ENCODE data around the gene SP7.
"Not testable (repeated sequence)": the region's sequence is repeated elsewhere in the genome, so short reads cannot be mapped to it uniquely, and the experiment has no call there.

The SP7 gene

DNA sequence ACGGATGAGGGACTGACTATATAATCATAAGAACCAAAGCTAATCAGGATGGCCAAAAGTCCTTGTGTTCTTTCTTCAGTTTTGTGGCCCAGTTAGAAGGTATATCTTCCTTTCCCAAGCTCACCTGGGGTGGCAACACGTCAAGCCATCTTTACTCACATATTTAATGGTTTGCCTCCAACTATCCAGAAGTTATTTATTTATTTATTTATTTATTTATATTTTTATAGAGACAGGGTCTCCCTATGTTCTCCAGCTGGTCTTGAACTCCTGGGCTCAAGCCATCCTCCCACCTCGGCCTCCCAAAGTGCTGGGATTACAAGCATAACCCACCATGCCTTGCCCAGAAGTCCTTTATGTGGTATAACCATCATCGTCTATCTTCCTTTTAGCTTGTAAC is 11.8 kb upstream of the SP7 start:
- DNase-seq: no peak

GRCh38 chr12:53346491-53346890 is 10.3 kb upstream of the SP7 start:
- DNase-seq: no peak

- DNase-seq: peak in 1 of 51 donors; percentile 29
Measured at GRCh38 chr12:53345486-53346188, 9.5 kb upstream of the SP7 start.

DNA sequence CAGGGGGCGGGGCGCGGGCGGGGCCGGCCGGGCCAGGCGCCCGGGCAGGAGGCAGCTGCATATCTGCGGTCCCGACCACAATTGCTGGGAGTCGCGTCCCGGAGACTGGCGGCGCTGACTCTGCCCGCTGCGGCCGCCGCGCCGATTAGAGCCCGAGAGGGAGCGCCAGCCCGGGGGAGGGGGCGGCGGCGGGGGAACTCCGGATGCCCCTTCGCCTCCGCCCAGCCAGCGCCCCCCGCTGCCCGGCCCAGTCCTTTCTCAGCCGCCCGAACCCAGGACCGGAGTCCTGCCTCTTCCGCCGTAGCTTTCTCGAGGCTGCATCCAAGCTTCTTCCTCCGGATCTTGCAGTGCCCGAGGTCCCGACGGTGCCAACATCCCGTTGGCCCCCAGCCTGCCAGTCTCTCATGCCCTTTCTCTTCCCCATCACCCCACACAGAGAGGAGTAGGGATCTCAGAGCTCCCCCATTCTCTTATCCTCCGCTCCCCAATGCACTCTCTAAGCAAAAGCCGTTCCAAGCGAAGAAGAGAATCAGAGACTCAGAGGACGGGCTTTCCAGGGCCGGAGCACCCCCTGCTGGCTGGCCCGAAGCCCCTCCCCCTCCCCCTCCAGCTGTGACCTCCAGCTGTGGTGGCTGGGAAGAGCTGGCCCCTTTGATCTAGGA is 8.8 kb upstream of the SP7 start:
- DNase-seq: peak in 50 of 51 donors; percentile 21 to 90 (median 68)

GRCh38 chr12:53344487-53344823 is 8.3 kb upstream of the SP7 start:
- no peak for DNase-seq

- no peak for DNase-seq
Measured at GRCh38 chr12:53343969-53344368, 7.8 kb upstream of the SP7 start.

DNA sequence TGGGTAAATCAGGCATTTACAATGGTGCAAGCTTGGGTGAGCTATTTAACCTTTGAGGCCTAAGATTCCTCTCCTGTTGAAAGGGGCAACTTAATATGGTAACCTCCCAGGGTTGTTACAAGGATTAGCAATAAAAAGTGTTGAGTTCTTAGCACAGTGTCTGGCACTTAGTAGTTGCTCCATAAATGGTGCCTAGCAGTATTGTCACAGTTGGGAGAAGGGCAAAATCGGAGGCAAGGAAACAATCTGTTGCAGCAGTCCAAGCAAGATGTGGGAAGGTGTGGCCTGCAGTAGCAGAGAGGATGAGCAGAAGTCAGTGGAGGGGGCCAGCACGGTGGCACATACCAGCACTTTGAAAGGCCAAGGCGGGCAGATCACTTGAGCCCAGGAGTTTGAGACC is 7.3 kb upstream of the SP7 start:
- no peak for DNase-seq

DNA sequence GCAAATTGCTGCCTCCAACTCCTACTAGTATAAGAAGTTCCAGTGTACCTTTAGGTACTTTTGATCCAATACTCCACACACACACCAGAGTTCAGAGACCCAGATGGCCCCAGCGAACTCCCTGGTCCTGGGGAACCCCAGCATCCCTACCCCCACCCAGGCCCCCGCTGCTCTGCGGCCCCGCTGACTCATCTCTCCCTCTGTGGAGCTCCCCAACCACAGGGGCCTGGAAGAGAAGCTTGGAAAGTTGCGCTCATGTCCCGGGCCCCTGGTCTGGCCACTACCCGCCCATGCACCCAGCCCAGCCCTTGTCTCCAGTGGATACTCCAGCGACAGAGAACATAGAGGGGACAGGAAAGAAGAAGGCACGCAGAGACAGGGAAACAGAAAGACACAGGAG is 4.2 kb upstream of the SP7 start:
- no peak for DNase-seq

DNA sequence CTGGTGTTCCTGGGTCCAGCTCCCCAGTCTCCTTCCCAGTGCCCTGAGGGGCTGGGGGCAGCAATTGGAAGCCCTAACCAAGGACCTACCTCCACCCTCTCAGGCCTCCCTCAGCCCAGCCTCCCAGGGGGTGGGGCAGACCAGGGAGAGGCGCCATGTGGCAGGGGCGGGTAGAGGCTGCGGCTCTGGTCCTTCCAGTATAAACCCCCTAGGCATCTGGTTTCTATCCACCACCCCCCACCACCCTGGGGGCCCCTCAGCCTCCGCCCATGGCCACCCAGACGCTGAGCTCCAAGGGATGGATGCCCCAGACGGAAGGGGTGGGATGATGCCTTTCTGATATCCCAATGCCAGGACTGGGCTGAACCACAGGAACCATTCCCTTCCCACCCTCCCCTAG is 2.8 kb upstream of the SP7 start:
- no peak for DNase-seq

DNA sequence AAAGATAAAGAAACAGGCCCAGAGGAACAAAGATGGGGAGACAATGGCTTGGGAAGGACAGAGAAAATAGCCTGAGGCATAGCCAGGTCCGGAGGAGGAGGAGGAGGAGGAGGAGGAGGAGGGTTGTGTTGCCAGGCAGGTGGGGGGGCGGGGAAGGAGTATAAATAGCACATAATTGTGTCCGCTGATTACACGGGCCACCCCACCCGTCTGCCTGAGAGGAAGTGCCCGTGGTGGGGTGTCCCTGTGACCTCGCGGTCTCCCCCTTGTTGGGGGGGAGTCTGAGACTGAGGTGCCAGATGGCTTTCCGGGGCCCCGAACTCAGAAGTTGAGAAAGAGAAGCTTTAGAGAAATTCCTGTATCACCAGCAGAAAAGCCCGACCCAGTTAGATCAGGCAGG is 1.9 kb upstream of the SP7 start:
- no peak for DNase-seq

- DNase-seq: no peak
Measured at GRCh38 chr12:53334822-53335221, 1.3 kb downstream of the SP7 start.

- DNase-seq: no peak
Measured at GRCh38 chr12:53333845-53334244, 2.3 kb downstream of the SP7 start.

- DNase-seq: no peak
Measured at GRCh38 chr12:53333289-53333688, 2.9 kb downstream of the SP7 start.

DNA sequence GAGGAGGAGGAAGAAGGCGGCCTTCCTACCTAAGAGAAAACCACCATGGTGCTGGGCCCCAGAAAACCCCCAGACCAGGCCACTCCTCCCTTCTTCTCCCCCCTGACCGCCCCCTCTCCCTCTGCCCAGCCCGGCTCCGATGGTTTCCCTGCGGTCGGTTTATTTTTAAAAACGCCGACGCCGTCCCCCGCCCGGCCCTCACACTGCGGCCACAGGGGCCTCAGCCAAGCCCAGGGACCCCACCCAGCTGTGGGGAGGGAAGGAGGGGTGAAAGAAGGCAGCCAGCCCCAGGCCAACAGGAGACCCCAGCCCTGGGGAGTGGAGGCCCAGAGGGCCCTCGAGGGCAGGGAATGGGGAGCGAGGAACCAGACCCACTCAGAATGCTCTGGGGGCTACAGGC is 3.4 kb downstream of the SP7 start:
- no peak for DNase-seq

DNA sequence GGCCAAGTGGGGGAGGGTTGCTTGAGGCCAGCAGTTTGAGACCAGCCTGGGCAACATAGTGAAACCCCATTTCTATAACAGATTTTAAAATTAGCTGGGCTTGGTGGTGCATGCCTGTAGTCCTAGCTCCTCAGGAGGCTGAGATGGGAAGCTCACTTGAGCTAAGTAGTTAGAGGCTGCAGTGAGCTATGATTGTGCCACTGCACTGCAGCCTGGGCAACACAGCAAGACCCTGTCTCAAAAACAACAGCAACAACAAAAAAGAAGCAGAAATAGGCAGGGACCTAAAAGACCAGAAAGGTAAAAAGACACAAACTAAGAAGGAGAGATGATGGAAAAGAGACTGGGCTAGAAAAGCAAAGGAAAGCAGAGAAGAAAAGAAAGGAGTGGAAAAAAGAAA is 3.8 kb downstream of the SP7 start:
- not testable (repeated sequence) for DNase-seq

DNA sequence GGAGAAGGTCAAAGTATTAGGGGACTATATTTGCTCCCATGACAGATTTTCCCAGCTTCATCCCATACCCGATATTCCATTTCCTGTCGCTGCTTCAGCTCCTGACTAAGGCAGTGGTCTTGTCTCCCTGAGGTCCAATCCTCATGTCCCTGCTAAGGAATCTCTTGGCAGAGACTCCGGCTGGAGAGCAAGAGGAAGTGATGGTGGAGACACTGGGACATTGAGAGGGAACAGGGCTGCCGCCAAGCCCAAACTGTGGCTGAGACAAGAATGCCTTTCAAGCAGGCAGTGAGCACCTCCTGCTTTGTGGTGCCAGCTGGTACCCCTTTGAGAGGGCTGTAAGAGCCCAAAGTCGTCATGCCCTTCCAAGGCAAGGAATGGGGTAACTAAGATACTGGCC is 5.5 kb downstream of the SP7 start:
- DNase-seq: no peak

DNA sequence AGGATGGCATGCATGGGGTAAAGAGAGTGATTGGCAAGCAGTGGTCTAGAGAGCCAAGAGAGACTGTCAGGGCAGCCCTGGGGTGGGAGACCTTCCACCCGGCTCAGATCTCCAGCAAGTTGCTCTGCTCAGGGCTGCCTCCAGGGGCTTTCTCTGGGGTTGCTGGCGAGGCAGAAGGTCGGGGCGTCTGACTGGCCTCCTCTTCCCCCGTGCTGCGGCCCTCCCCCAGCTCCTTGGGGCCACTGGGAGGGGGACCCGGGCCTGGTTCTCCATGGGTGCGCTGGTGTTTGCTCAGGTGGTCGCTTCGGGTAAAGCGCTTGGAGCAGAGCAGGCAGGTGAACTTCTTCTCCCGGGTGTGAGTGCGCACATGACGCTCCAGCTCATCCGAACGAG is 8.1 kb downstream of the SP7 start:
- no peak for DNase-seq

GRCh38 chr12:53327435-53328042 is 8.6 kb downstream of the SP7 start:
- peak in 1 of 51 donors; percentile 8 for DNase-seq

- DNase-seq: no peak
Measured at GRCh38 chr12:53326460-53327185, 9.5 kb downstream of the SP7 start.

GRCh38 chr12:53325511-53326061 is 10.6 kb downstream of the SP7 start:
- peak in 50 of 51 donors; percentile 20 to 91 (median 73) for DNase-seq

DNA sequence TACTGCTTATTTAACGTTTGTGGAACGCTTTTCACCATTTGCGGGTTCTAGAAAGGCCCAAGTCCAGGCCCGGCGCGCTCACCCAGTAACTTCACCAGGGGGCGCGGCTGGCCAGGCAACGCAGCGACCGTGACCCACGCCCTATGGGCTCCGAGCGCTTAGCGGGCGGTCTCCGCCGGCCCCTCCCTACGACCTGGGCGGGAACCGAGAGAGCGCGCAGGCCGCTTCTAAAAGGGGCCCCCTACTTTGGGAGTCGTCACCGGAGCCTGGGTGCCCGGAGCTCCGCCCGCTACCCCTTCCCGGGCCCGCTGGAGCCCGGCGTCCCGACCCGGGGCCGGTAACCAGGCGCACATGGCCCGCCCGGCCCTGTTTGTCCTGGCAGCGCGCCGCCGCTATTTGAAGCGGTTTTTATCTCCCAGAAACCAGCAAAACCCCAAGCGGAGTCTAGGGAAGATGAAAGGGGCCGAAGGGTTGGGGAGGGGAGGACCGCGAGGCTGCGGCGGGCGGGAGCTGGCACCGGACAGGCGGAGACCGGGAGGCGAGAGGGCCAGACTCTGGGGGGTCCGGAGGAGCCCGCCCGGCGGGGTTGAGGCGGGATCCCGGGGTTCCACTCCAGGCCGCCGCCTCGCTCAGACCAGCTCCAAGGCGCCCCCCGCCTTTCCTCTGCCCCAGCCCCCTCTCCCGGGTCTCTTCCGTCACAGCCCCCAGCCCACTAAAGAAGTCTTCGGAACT is 11.2 kb downstream of the SP7 start:
- DNase-seq: peak in 50 of 51 donors; percentile 43 to 94 (median 84)

Measured in hypothalamus (tissue), 51 donors.